ENCODE results near the gene SPATA20. TPM values are rescaled to one million over a fixed set of nuclear protein-coding genes. Genes with fewer than 3 reads are reported as not detected.

Gene SPATA20
- total RNA-seq: 45.9 and 50.3 TPM in 2 replicates
- polyA plus RNA-seq (2012): 39.6 TPM

DNA sequence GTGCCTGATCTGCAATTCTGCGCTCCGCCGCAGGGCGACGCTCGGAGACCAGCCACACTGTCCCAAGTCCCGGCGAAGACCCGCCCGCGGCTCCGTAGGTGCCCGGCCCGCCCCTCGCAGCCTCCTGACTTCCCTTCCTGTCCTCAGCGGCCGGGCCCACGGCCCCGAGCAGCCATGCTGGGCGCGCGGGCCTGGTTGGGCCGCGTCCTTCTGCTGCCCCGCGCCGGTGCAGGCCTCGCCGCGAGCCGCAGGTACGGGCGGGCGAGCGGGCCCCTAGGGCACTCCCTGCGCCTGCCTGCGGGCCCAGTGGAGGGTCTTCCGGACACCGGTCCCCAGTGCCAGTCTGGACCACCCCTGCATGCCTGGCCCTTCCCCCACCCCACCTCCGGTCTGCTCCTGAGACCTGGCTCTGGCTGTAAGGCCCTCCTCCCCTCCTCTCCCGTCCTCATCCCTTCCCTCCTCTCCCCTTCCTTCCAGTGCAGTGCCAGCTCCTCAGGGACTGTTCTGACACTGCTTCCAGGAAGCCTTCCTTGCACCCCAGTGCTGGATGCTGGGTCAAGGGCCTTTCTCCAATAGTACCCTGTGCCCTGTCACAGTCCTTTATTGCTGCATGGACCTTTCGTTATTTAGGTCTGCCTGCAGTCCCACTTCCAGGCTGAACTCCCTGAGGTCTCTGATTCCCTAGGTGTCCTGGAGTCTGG, at the start of gene SPATA20:
Gene SPATA20 (plus strand): TSS at position 140 of the 701 bp plus-strand sequence. CDS start 35 bp downstream, at position 175.
- peak; percentile 90 for DNase-seq (ENCODE audit: low read depth)

DNA sequence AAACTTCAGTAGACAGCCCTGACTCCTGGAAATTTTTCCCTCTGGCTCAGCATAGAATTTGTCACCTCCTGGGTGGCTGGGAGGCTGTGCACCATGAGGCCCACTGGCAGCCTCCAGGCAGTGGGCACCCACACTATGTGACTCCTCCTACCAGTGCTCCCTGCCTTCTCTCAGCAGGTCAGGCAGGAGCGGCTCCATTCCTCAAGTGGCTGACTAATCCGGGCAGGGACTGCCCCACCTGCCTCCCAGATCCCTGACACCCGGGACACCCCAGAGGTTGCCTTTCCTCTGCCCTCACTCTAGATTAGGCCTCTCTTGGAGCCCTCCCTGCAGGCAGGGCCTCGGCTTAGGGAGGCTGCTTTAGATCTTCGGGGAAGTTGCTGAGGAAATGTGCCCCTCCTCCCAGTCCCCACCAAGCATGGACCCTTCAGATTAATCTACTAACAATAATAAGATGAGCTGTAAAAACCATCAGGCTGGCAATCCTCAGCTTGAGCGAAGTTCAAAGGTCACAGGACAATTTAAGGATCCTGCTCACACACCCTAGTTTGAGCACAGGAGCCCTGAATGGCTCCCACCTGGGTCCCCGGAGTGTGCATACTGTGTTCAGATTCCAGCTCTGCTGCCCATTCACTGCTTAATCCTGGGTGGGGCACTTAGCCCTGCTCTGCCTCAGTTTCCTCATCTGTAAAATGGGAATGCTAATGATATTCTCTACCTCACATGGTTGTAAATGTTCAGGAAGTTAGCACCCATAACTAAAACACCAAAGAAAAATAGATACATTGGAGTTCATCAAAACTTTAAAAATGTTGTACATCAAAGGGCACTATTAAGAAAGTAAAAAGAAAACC, 48.7 kb upstream of the SPATA20 start:
- DNase-seq (ENCODE audit: low read depth): no peak

DNA sequence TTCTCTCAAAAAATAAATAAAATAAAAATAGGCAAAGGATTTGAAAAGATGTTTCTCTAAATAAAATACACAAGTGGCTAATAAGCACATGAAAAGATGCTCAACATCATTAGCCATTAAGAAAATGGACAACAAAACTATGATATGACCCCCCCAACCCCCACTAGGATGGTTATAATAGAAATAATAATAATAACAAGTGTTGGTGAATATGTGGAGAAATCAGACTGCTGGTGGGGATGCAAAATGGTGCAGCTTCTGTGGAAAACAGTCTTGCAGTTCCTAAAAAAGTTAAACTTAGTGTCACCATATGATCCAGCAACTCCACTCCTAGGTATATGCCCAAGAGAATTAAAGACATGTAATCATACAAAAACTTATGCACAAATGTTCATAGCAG, 47.7 kb upstream of the SPATA20 start:
- no peak for DNase-seq (ENCODE audit: low read depth)

DNA sequence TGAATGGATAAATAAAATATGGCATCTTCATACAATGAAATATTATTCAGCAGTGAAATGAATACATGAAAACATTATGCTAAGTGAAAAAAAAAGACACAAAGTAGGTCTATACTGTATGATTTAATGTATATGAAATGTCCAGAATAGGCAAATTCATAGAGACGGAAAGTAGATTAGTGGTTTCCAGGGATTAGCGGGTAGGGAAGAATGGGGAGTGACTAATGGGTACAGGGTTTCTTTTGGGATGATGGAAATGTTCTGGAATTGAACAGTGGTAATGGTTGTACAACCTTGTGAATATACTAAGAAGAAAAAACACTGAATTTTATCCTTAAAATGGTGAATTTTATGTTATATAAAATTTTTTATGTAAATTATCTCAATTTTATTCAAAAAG, 47.3 kb upstream of the SPATA20 start:
- no peak for DNase-seq (ENCODE audit: low read depth)

DNA sequence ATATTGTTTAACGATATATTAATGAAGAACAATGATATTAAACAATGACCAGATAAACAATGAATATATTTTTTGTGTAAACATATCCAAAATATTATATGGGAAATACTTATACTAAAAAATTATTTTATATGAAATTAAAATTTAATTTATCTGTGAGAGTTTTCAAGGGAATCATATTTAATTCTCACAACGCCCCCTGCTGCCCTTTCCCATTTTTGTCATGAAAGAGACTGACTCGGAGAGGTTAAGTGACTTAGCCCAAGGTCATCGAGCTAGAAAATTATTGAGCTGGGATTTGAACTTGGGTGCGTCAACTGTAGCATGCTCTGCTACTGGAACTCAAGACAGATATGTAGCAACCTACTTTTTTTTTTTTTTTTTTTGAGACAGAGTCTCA, 45.9 kb upstream of the SPATA20 start:
- peak; percentile 39 for DNase-seq (ENCODE audit: low read depth)

DNA sequence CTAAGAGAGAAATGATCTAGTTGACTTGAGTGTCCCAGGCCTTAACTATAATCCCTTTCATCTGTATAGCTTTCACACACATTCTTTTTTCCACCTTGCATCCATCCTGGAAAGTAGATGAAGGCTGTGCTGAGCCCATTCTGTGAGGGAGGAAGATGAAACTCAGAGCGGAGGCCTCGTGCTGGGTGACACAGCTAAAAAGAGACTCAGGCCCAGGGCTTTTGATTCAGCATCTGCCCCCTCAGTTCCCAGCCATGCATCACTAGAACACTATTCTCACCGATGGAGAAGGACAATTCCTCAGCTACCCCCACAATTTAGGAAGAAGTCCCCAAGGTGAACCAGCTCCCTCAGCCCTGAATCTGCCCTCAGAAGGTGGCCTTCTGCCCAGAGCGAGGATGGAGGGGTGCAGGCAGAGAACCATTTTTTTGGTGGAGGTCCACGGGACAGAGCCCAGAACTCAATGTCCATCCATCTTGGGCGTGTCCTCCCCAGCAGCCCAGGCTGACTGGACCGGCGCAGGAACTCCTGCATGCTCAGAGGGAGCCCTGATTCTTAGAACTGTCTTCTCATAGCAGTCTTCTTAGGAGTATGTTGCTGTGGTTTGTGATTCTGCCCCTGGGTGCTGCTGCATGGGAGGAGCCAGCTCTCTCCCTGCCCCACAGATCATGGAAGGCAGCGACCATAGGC, 44.5 kb upstream of the SPATA20 start:
- DNase-seq (ENCODE audit: low read depth): no peak

DNA sequence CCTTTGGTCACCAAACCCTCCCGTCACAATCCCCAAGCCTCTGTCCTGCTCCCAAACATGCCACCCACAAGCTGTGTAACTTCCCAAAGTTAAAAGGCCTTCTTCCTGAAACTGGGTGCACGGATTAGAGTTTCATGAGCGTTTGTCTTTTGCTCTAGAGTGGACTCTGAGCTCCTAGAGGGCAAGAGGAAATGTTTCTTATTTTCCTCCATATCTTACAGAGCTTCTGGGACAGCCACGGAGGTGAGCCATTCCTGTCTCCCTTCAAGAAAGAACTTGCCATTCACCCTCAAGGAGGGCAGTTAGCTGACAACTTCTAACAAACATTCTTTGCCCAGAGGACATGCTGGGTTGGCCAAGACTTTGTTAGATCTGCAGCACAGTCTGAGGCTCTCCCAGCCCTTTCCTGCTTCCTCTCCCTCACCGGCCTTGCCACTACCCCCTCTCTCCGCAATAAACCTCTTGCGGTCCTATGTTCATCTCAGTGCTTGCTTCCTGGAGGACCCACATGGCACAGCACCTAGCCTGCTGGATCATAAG, 41.3 kb upstream of the SPATA20 start:
- DNase-seq (ENCODE audit: low read depth): no peak

DNA sequence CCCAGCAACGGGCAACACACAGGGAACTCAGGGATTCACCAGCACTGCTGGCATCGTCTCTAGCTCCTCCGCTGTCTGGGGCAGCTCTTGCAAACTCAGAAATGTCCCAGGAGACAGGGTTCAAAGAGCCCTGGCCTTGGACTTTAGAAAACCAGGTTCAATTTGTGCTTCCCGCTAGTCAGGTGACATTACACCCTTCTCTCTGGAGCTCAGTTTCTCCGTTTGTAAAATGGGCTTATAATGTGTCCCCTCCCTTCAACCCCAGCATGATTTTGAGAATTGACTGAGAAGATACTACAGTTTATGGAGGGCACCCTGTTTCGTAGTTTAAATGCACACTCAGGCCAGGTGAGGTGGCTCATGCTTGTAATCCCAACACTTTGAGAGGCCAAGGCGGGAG, 40.7 kb upstream of the SPATA20 start:
- no peak for DNase-seq (ENCODE audit: low read depth)

DNA sequence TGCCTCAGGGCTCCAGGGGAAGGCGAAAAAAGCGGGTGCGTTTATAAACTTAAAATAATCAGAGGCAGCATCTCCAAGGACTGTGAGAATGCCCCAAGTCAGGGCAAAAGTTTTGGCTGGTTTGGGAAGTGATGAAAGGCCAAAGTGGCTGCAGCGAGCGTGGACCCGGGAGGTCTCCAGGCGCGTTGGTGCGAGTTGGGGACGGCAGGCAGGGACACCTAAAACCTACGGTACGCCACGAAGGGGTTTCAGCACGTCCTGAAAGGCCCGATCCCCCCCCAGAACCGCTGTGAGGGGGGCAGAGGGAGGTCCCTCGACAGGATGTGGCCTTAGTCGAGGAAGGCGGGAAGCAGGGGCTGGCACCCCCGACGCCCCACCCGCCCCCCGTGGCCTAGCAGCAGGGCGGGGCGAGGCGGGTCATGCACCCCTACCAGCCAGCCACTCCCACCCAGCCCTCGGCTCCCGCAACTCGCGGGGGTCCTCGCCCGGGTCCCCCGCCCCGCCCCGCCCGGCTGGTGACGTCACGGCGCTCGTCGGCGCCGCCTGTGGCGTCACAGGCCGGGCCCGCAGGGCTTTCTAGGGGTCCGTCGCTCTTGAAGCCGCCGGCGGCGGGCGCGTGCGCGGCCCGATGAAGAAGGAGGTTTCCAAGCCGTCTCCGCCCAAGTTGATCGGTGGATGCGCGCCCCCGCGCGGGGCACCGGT, 39.0 kb upstream of the SPATA20 start, which contains the start of gene MYCBPAP:
Gene MYCBPAP (plus strand): TSS at position 569 of the 702 bp plus-strand sequence. CDS start 236 bp downstream, outside the sequence.
- DNase-seq (ENCODE audit: low read depth): peak; percentile 84

DNA sequence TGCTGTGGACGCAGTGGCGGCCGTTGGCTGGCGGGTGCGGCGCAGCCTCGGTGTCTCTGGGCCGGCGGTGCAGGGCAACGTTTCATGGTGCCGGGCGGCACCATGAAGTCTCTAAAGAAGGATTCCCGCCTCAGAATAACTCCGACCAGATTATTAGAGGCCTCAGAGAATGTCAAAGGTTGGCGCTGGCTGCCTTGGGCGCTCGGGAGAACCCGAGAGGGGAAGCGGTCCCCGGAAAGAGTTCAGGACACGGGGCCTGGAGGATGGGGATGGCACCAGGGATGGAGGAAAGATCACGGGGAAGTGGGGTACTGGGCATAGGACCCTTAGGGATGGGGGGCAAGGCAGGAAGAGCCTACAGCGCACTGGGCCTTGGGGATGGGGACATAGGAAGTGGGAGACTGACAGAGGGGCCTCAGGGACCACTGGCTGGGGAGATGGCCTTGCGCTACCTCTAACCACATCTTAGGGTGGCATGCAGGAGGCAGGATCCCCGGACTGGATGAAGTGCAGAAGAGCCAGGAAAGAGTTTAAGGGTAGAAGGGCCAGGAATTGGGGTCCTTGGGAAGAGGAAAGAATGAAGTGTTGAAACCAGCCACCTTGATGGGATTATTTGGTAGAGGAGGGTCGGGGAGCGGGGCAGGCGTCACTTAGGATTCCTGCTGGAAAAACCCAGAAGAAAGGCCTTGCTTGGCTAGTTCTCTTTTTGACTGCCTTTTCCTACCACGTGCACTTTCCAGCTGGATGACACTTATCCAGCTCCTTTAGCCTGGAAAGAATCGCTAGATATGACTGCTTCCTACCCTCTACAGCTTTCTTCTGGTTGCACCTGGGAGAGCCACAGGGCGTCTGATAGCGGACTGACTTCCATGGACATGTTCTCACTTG, 38.2 kb upstream of the SPATA20 start:
- no peak for DNase-seq (ENCODE audit: low read depth)

DNA sequence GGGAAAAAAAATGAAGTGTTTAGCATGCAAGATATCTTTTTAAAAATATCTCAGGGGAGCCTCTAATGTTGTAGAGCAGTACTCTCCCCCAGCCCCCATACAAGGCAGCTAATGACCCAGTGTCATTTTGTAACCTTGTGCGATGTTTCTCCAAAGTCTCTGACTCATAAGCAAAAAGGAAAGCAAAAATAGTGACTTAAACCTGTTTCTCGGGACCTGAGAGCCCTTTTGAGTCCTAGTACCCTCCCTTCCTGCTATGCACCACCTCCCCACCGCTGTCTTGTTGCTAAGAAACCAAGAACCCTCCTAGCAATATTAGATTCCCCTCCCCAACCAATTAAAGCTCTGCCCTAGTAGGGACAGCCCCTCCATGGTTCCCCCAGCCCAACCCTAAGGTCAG, 35.9 kb upstream of the SPATA20 start:
- DNase-seq (ENCODE audit: low read depth): no peak

DNA sequence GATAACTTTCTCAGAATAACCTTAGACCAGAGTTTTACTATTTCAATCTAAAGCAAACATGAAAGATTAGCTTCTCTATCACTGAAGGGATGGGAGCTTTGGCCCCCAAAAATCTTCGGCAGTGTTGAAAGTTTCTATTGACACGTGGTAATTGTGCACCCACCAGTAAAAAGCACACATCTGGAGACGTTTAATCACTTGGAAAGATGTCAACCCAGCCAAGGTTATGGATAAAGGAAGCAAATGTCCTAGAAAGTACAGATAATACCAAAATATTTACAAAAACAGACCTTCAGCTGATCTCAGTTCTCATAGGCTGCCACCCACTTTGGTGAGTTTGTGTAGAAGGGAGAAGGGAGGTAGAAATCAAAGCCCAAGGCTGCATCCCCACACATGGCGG, 33.5 kb upstream of the SPATA20 start:
- DNase-seq (ENCODE audit: low read depth): no peak

DNA sequence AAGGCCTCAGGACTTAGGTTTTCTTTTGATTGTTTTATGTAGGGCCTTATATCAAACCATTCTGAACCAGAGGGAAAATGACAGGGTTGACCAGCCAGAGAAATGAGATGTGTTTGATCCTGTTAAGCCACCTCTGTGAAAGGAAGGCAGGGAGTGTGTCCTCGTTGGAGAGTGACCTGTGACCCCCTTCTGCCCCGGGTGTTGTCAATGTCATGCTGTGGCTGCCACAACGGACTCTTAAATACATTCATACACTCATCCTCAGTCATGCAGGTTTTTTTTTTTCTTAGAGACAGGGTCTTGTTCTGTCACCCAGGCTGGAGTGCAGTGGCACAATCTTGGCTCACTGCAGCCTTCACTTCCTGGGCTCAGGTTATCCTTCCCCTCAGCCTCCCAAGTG, 32.6 kb upstream of the SPATA20 start:
- no peak for DNase-seq (ENCODE audit: low read depth)

DNA sequence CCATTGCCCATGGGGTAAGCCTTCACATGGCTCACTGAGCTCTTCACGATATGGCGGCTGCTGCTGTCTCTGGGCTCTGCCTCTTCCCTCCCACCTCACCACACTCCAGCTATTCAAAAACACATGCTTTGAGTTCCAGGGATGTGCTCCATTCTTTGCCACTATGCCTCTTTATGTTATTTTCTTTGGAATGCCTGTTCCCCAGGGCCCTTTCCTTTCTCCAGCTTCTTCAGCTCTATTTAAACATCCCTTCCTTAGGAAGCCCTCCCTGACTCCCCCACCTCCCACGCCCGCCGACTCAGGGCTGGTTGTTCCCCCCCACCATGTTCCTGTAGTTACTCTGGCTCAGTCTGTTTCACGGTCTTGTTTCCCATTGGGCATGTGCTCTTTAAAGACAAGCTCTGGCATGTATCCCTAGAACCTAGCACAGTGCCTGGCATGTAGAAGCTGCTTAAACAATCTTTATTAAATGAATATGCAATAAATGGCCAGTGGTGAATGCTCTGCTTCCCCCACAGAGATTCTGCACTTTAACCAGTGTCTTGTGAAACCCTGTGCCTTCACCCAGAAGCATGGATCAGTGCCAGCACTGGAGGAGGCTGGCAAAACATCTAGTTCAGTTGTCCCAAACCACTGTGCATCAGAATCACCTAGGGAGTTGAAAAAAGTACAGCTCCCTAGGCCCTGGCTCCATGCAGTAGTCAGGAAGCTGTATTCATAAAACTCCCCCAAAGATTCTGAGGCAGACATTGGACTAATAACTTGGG, 31.9 kb upstream of the SPATA20 start:
- peak; percentile 55 for DNase-seq (ENCODE audit: low read depth)

DNA sequence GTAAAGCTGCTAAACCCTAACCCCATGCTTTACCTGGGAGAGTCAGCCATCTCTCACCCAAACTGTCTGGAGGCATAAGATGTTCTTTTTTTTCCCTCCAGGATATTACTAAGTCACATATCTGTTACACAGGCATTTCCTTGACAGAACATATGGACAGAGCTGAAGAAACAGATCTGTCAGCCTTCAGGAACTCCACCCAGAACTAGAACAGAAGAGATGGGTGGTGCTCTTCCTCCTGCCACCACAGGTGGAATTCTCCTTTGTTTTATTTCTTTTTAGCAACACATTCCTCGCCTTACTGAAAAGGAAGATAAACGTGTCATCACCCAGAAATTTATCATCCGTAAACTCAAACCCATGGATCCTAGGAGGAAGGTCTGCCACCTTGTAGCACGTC, 30.0 kb upstream of the SPATA20 start:
- no peak for DNase-seq (ENCODE audit: low read depth)

DNA sequence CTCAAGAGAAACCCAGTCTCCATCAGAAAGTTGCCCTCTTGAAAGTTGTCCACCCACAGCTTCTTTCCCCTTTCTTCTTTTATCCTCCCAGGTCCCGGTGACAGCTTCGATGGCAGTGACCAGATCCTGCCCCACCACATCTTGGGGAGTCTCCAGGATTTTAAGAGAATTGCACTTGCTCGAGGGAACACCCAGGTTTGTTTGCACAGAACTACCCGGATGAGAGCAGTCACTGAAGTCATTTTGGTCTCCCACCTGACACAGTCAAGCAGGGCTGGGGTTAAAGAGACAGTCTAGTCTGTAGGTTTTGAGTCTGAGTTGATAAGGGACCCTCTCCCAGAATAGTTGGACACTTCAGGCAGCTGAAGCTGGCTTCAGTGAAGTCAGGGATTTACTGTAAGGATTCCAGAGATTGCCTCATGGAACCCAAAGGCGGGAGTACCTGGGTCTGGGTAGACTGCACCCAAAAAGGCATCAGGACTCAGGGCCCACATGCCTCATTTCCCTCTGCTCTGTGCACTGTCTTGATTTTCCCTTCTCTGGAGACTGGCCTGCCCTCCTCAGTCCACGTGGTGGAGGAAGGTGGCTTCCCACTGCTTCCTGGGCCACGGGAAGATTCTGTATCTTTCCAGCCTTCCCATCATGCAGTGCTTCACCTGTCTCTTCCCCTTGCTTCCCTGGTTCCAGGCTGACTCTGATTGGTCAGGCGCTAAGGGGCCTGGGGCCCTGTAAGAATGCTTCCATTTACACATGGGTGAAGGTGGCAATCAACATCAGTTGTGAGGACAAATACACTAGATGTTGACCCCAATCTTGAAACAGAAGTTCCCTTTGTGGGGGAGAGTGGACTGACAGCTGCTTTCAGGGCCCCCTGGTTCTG, 29.2 kb upstream of the SPATA20 start:
- no peak for DNase-seq (ENCODE audit: low read depth)

DNA sequence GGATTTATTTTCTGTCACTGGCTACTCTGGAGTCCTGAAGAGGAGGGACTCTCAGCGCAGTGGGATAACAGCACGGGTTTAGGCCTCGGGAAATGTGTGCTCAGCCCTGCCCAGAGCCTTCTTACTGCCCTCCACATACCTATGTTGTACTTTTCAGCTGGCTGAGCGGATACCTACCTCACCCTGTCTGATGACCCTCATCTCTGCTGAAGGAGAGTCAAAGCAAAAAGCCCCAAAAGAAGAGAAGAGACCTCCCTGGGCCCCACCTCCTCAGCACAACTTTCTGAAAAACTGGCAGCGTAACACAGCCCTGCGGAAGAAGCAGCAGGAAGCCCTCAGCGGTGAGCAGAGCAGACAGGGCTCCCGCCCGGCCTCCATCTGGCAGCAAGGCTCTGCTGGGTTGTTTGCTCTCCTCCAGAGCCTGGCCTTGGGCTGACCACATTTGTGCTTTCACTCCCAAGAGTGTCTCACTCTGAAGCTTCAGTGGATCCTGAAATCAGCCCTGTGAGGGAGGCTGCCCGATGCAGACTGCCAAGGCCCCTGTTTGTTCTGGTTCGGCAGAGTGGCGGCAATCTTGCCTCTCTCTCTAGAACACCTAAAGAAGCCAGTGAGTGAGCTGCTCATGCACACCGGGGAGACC, 28.5 kb upstream of the SPATA20 start:
- DNase-seq (ENCODE audit: low read depth): no peak

All from myocyte (in vitro differentiated cells).